Neural cell (in vitro differentiated cells): ENCODE results near the gene TSGA10. TPM values are rescaled to one million over a fixed set of nuclear protein-coding genes. Genes with fewer than 3 reads are reported as not detected.

Experiments used
- H2AFZ ChIP-seq: fragments of 200-600, 300-800 bp; sonication (generic), shearing (Covaris generic); 2 replicates; pipeline ENCODE4 v1.6.0; 2014; ENCODE audit warnings: low read depth, mild to moderate bottlenecking, antibody characterized with exemption, low read length, moderate library complexity
- H3F3A ChIP-seq: fragments of 200-600 bp; shearing (Covaris generic); 2 replicates; pipeline ENCODE4 v1.6.1; 2016; ENCODE audit warnings: mild to moderate bottlenecking, moderate library complexity, mixed read lengths, antibody characterized with exemption, low read length; ENCODE audit not compliant: insufficient read depth, poor library complexity, severe bottlenecking
- H3K27ac ChIP-seq: fragments of 200-600, 300-800 bp; sonication (generic), shearing (Covaris generic); 2 replicates; pipeline ENCODE4 v1.5.1; 2014; ENCODE audit warnings: mild to moderate bottlenecking, low read length, moderate library complexity
- H3K27me3 ChIP-seq: fragments of 300-800, 200-600 bp; sonication (generic), shearing (Covaris generic); 2 replicates; pipeline ENCODE4 v1.6.0; 2014; ENCODE audit warnings: mild to moderate bottlenecking, low read depth, low read length, moderate library complexity; ENCODE audit not compliant: insufficient read depth
- H3K36me3 ChIP-seq: fragments of 300-800, 200-600 bp; sonication (generic), shearing (Covaris generic); 2 replicates; pipeline ENCODE4 v1.5.1; 2014; ENCODE audit warnings: mild to moderate bottlenecking, antibody characterized with exemption, low read length, moderate library complexity; ENCODE audit not compliant: insufficient read depth
- H3K4me2 ChIP-seq: fragments of 300-800, 200-600 bp; sonication (generic), shearing (Covaris generic); 2 replicates; pipeline ENCODE4 v1.6.0; 2014; ENCODE audit warnings: mild to moderate bottlenecking, low read length
- H3K4me3 ChIP-seq: fragments of 300-800, 200-600 bp; sonication (generic), shearing (Covaris generic); 2 replicates; pipeline ENCODE4 v1.5.1; 2014; ENCODE audit warnings: mild to moderate bottlenecking, low read length, moderate library complexity
- H3K79me2 ChIP-seq: fragments of 200-600 bp; shearing (Covaris generic); replicated peaks from 2 replicates; pipeline ENCODE4 v1.6.0; 2014; ENCODE audit warnings: mild to moderate bottlenecking, low read length, moderate library complexity; ENCODE audit not compliant: insufficient read depth
- H3K9ac ChIP-seq: fragments of 300-800, 200-600 bp; sonication (generic), shearing (Covaris generic); 2 replicates; pipeline ENCODE4 v1.6.1; 2016; ENCODE audit warnings: mild to moderate bottlenecking, low read length, mixed read lengths
- H3K9me2 ChIP-seq: fragments of 200-600 bp; shearing (Covaris generic); 2 replicates; pipeline ENCODE4 v1.6.1; 2016; ENCODE audit warnings: mild to moderate bottlenecking, low read length, mixed read lengths; ENCODE audit not compliant: insufficient read depth
- H3K9me3 ChIP-seq: fragments of 200-600, 300-800 bp; sonication (generic), shearing (Covaris generic); 2 replicates; pipeline ENCODE4 v1.6.1; 2016; ENCODE audit warnings: mild to moderate bottlenecking, mixed run types, low read length, moderate library complexity, mixed read lengths
- H4K20me1 ChIP-seq: fragments of 200-600 bp; shearing (Covaris generic); 2 replicates; pipeline ENCODE4 v1.6.1; 2016; ENCODE audit warnings: mild to moderate bottlenecking, mixed run types; ENCODE audit not compliant: insufficient read depth
- EP300 ChIP-seq: fragments of 450-650 bp; conservative IDR thresholded peaks from 2 replicates; pipeline ENCODE4 v1.6.1; 2014; ENCODE audit warnings: antibody characterized with exemption, mild to moderate bottlenecking, moderate library complexity; ENCODE audit not compliant: poor library complexity, severe bottlenecking
- EZH2 ChIP-seq: fragments of 200-600, 300-800 bp; shearing (Covaris generic), sonication (generic); IDR thresholded peaks from 2 replicates; pipeline ENCODE4 v1.6.1; 2014; ENCODE audit warnings: antibody characterized with exemption, low read length, borderline replicate concordance, mild to moderate bottlenecking; ENCODE audit not compliant: insufficient read depth, poor library complexity, severe bottlenecking
- MXI1 ChIP-seq: fragments of 450-650 bp; conservative IDR thresholded peaks from 2 replicates; pipeline ENCODE4 v1.6.1; 2014; ENCODE audit warnings: antibody characterized with exemption, mild to moderate bottlenecking; ENCODE audit not compliant: poor library complexity, severe bottlenecking
- POLR2AphosphoS5 ChIP-seq: IDR thresholded peaks from 2 replicates; pipeline ENCODE4 v1.6.1; 2012
- RAD21 ChIP-seq: fragments of 450-650 bp; conservative IDR thresholded peaks from 2 replicates; pipeline ENCODE4 v1.6.1; 2014; ENCODE audit warnings: antibody characterized with exemption, mild to moderate bottlenecking, moderate library complexity
- SMC3 ChIP-seq: fragments of 450-650 bp; conservative IDR thresholded peaks from 2 replicates; pipeline ENCODE4 v1.6.1; 2014; ENCODE audit warnings: antibody characterized with exemption, mild to moderate bottlenecking, moderate library complexity; ENCODE audit not compliant: poor library complexity
- TAF1 ChIP-seq: IDR thresholded peaks from 2 replicates; pipeline ENCODE4 v1.6.1; 2012; ENCODE audit warnings: low read depth
- polyA plus RNA-seq: library from polyadenylated mRNA; depleted of rRNA; stranded (reverse); fragments of >200 nt; gene quantifications from 2 replicates; pipeline ENCODE4 v1.2.3, GENCODE V29; 2014
- TF ChIP-seq, protein P1 (sequence below): IDR thresholded peaks from 2 replicates; pipeline ENCODE4 v1.6.1; 2012; ENCODE audit warnings: borderline replicate concordance
- TF ChIP-seq, protein P2 (sequence below): fragments of 450-650 bp; IDR thresholded peaks from 2 replicates; pipeline ENCODE4 v1.5.1; 2014; ENCODE audit warnings: antibody characterized with exemption, mild to moderate bottlenecking, moderate library complexity; ENCODE audit not compliant: poor library complexity, severe bottlenecking

TSGA10 gene
- polyA plus RNA-seq, 1 donor from 2014 or later: 8.0 TPM

DNA sequence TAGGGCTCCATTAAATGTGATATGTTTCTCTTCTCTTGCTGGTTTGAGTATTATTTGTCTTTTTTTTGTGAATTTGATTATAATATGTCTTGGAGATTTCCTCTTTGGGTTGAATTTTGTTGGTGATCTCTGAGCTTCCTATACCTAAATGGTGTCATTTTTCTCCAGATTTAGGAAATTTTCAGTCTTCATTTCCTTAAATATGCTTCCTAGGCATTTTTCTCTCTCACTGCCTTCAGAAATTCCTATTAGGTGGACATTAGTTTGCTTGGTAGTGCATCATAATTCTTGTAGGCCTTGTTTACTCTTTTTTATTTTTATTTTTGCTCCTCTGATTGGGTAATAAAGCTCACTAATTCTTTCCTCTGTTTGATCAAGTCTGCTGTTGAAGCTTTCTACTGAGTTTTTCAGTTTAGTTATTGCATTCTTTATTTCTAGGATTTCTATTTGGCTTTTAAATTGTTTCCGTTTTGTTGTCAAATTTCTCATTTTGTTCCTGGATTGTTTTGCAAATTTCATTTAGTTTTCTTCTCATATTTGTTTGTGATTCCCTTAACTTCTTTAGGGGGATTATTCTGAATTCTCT is 182.1 kb downstream of the TSGA10 start:
- Histone ChIP-seq H3K27me3 (no peaks in the 10 kb centered on the region), H3K36me3 (no peaks in the 10 kb centered on the region), H3K9me3 (peaks cover 8% of the 10 kb centered on the region), H3K79me2 (no peaks in the 10 kb centered on the region), H3K27ac (no peak overlapping the region), H3K4me2 (no peak overlapping the region), H3F3A (no peaks in the 10 kb centered on the region), H2AFZ (no peak overlapping the region), H3K4me3 (no peak overlapping the region), H3K9ac (no peak overlapping the region), H4K20me1 (no peaks in the 10 kb centered on the region), H3K9me2 (no peaks in the 10 kb centered on the region)
- TF ChIP-seq RAD21 (no peak), SMC3 (no peak), TAF1 (no peak), POLR2AphosphoS5 (no peak), EP300 (no peak), EZH2 (no peak), MXI1 (no peak)
- TF ChIP-seq, protein P1, sequence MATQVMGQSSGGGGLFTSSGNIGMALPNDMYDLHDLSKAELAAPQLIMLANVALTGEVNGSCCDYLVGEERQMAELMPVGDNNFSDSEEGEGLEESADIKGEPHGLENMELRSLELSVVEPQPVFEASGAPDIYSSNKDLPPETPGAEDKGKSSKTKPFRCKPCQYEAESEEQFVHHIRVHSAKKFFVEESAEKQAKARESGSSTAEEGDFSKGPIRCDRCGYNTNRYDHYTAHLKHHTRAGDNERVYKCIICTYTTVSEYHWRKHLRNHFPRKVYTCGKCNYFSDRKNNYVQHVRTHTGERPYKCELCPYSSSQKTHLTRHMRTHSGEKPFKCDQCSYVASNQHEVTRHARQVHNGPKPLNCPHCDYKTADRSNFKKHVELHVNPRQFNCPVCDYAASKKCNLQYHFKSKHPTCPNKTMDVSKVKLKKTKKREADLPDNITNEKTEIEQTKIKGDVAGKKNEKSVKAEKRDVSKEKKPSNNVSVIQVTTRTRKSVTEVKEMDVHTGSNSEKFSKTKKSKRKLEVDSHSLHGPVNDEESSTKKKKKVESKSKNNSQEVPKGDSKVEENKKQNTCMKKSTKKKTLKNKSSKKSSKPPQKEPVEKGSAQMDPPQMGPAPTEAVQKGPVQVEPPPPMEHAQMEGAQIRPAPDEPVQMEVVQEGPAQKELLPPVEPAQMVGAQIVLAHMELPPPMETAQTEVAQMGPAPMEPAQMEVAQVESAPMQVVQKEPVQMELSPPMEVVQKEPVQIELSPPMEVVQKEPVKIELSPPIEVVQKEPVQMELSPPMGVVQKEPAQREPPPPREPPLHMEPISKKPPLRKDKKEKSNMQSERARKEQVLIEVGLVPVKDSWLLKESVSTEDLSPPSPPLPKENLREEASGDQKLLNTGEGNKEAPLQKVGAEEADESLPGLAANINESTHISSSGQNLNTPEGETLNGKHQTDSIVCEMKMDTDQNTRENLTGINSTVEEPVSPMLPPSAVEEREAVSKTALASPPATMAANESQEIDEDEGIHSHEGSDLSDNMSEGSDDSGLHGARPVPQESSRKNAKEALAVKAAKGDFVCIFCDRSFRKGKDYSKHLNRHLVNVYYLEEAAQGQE: no peak
- TF ChIP-seq, protein P2, sequence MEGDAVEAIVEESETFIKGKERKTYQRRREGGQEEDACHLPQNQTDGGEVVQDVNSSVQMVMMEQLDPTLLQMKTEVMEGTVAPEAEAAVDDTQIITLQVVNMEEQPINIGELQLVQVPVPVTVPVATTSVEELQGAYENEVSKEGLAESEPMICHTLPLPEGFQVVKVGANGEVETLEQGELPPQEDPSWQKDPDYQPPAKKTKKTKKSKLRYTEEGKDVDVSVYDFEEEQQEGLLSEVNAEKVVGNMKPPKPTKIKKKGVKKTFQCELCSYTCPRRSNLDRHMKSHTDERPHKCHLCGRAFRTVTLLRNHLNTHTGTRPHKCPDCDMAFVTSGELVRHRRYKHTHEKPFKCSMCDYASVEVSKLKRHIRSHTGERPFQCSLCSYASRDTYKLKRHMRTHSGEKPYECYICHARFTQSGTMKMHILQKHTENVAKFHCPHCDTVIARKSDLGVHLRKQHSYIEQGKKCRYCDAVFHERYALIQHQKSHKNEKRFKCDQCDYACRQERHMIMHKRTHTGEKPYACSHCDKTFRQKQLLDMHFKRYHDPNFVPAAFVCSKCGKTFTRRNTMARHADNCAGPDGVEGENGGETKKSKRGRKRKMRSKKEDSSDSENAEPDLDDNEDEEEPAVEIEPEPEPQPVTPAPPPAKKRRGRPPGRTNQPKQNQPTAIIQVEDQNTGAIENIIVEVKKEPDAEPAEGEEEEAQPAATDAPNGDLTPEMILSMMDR: no peak

DNA sequence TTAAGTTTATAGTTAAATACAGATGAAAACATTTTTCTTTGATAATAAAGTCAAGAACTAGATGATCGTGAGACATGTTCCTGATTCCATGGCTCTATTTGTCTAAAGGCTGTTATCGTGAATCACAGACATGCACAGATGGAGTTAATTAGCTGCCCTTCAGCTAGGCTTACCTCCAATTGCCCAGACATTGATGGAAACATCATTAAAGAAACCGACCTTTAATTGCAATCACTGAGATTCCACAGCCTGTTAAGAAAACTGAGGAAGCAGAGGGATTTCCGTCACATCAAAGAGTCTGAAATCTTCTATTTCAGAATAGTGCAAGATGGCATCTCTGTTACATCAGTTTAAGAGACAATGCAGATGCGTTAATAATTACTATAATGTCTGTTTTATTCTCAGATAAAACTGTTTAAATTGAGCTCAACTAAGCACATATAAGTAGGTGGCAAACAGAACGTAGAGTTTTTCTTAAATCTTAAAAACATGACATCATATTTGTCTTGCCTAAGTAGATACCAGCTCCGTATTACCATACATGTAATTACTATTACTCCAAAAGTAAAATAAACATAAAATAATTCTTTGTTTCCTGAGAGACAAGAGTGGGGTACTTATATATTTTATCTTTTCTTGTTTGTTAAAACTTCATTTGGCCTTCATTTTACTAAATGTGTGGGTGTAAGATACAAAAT is 194.8 kb downstream of the TSGA10 start:
- Histone ChIP-seq H3K27me3 (no peaks in the 10 kb centered on the region), H4K20me1 (no peaks in the 10 kb centered on the region), H3K36me3 (no peaks in the 10 kb centered on the region), H3F3A (no peaks in the 10 kb centered on the region), H3K9ac (no peak overlapping the region), H3K79me2 (no peaks in the 10 kb centered on the region), H3K27ac (no peak overlapping the region), H3K9me2 (no peaks in the 10 kb centered on the region), H2AFZ (no peak overlapping the region), H3K9me3 (peaks cover 3% of the 10 kb centered on the region), H3K4me3 (no peak overlapping the region), H3K4me2 (no peak overlapping the region)
- TF ChIP-seq RAD21 (no peak), TAF1 (no peak), POLR2AphosphoS5 (no peak), EZH2 (no peak), EP300 (no peak), SMC3 (no peak), MXI1 (no peak)
- TF ChIP-seq, protein P2: no peak
- TF ChIP-seq, protein P1: no peak
